WTC11 (cell line): Measurements from ENCODE around the gene FNDC11.

ENCODE experiments used
- CBFB ChIP-seq: sonication (generic); formaldehyde crosslinking; IDR thresholded peaks from 2 replicates; pipeline ENCODE4 v1.8.1; 2022; ENCODE audit warnings: mild to moderate bottlenecking, low read depth, missing genetic modification reagents
- CTCF ChIP-seq: fragments of 200-600 bp; IDR thresholded peaks from 2 replicates; pipeline ENCODE4 v1.8.0; 2022; ENCODE audit warnings: antibody characterized with exemption
- ELF4 ChIP-seq: sonication (generic); formaldehyde crosslinking; IDR thresholded peaks from 2 replicates; pipeline ENCODE4 v1.8.1; 2022; ENCODE audit warnings: low read depth, mild to moderate bottlenecking, moderate library complexity, missing genetic modification reagents
- GABPB1 ChIP-seq: sonication (generic); formaldehyde crosslinking; IDR thresholded peaks from 2 replicates; pipeline ENCODE4 v1.8.1; 2023; ENCODE audit warnings: mild to moderate bottlenecking, missing genetic modification reagents
- GTF2I ChIP-seq: fragments of 250-450 bp; sonication (Bioruptor Pico); conservative IDR thresholded peaks from 2 replicates; pipeline ENCODE4 v1.4.0; 2021; ENCODE audit warnings: mild to moderate bottlenecking
- JAZF1 ChIP-seq: fragments of 250-450 bp; sonication (Bioruptor Pico); IDR thresholded peaks from 2 replicates; pipeline ENCODE4 v1.9.0; 2021; ENCODE audit warnings: moderate library complexity, mild to moderate bottlenecking, inconsistent platforms
- PREB ChIP-seq: sonication (generic); formaldehyde crosslinking; IDR thresholded peaks from 2 replicates; pipeline ENCODE4 v1.8.1; 2022; ENCODE audit warnings: mild to moderate bottlenecking, missing genetic modification reagents, moderate library complexity, borderline replicate concordance
- TEAD4 ChIP-seq: sonication (generic); formaldehyde crosslinking; IDR thresholded peaks from 2 replicates; pipeline ENCODE4 v1.8.0; 2022; ENCODE audit warnings: mild to moderate bottlenecking, missing genetic modification reagents
- ZNF138 ChIP-seq: sonication (generic); formaldehyde crosslinking; conservative IDR thresholded peaks from 2 replicates; pipeline ENCODE4 v1.8.1; 2022; ENCODE audit warnings: mild to moderate bottlenecking, moderate library complexity, missing genetic modification reagents

GRCh38 chr20:63545814-63546213 lies 8.1 kb upstream of the FNDC11 start:
- TF ChIP-seq ELF4 (CRISPR knock-in tag) = no peak
- no peak for TF ChIP-seq TEAD4 (CRISPR knock-in tag)
- TF ChIP-seq CTCF = no peak
- no peak for TF ChIP-seq PREB (CRISPR knock-in tag)
- TF ChIP-seq GTF2I = no peak
- TF ChIP-seq JAZF1 (CRISPR knock-in tag) = no peak
- TF ChIP-seq CBFB = no peak
- no peak for TF ChIP-seq GABPB1 (CRISPR knock-in tag)
- TF ChIP-seq ZNF138 = no peak
